ENCODE data around the gene SLC25A11.

- no peak for TF ChIP-seq CTCF (conservative IDR thresholded peaks at IDR 0.05 in 1 of 2, IDR thresholded peaks at IDR 0.05 in 1 of 2; ENCODE audit: low read depth in 1 of 2, low read length in 2 of 2)
- TF ChIP-seq EZH2 (IDR thresholded peaks at IDR 0.05; ENCODE audit: low read length, missing control alignments) = no peak
These were observed 30.4 kb upstream of the SLC25A11 start for GRCh38 chr17:4970273-4970672.

All from fibroblast of lung (primary cell).